Neural cell (in vitro differentiated cells): Measurements from ENCODE around the gene TMEM35B. TPM values are rescaled to one million over a fixed set of nuclear protein-coding genes. Genes with fewer than 3 reads are reported as not detected.

Experiments used
- H2AFZ ChIP-seq: fragments of 200-600, 300-800 bp; sonication (generic), shearing (Covaris generic); 2 replicates; pipeline ENCODE4 v1.6.0; 2014; ENCODE audit warnings: low read depth, mild to moderate bottlenecking, antibody characterized with exemption, low read length, moderate library complexity
- H3F3A ChIP-seq: fragments of 200-600 bp; shearing (Covaris generic); 2 replicates; pipeline ENCODE4 v1.6.1; 2016; ENCODE audit warnings: mild to moderate bottlenecking, moderate library complexity, mixed read lengths, antibody characterized with exemption, low read length; ENCODE audit not compliant: insufficient read depth, poor library complexity, severe bottlenecking
- H3K27ac ChIP-seq: fragments of 200-600, 300-800 bp; sonication (generic), shearing (Covaris generic); 2 replicates; pipeline ENCODE4 v1.5.1; 2014; ENCODE audit warnings: mild to moderate bottlenecking, low read length, moderate library complexity
- H3K27me3 ChIP-seq: fragments of 300-800, 200-600 bp; sonication (generic), shearing (Covaris generic); 2 replicates; pipeline ENCODE4 v1.6.0; 2014; ENCODE audit warnings: mild to moderate bottlenecking, low read depth, low read length, moderate library complexity; ENCODE audit not compliant: insufficient read depth
- H3K36me3 ChIP-seq: fragments of 300-800, 200-600 bp; sonication (generic), shearing (Covaris generic); 2 replicates; pipeline ENCODE4 v1.5.1; 2014; ENCODE audit warnings: mild to moderate bottlenecking, antibody characterized with exemption, low read length, moderate library complexity; ENCODE audit not compliant: insufficient read depth
- H3K4me2 ChIP-seq: fragments of 300-800, 200-600 bp; sonication (generic), shearing (Covaris generic); 2 replicates; pipeline ENCODE4 v1.6.0; 2014; ENCODE audit warnings: mild to moderate bottlenecking, low read length
- H3K4me3 ChIP-seq: fragments of 300-800, 200-600 bp; sonication (generic), shearing (Covaris generic); 2 replicates; pipeline ENCODE4 v1.5.1; 2014; ENCODE audit warnings: mild to moderate bottlenecking, low read length, moderate library complexity
- H3K79me2 ChIP-seq: fragments of 200-600 bp; shearing (Covaris generic); replicated peaks from 2 replicates; pipeline ENCODE4 v1.6.0; 2014; ENCODE audit warnings: mild to moderate bottlenecking, low read length, moderate library complexity; ENCODE audit not compliant: insufficient read depth
- H3K9ac ChIP-seq: fragments of 300-800, 200-600 bp; sonication (generic), shearing (Covaris generic); 2 replicates; pipeline ENCODE4 v1.6.1; 2016; ENCODE audit warnings: mild to moderate bottlenecking, low read length, mixed read lengths
- H3K9me2 ChIP-seq: fragments of 200-600 bp; shearing (Covaris generic); 2 replicates; pipeline ENCODE4 v1.6.1; 2016; ENCODE audit warnings: mild to moderate bottlenecking, low read length, mixed read lengths; ENCODE audit not compliant: insufficient read depth
- H3K9me3 ChIP-seq: fragments of 200-600, 300-800 bp; sonication (generic), shearing (Covaris generic); 2 replicates; pipeline ENCODE4 v1.6.1; 2016; ENCODE audit warnings: mild to moderate bottlenecking, mixed run types, low read length, moderate library complexity, mixed read lengths
- H4K20me1 ChIP-seq: fragments of 200-600 bp; shearing (Covaris generic); 2 replicates; pipeline ENCODE4 v1.6.1; 2016; ENCODE audit warnings: mild to moderate bottlenecking, mixed run types; ENCODE audit not compliant: insufficient read depth
- CTCF ChIP-seq: fragments of 450-650 bp; IDR thresholded peaks from 2 replicates; pipeline ENCODE4 v1.5.1; 2014; ENCODE audit warnings: antibody characterized with exemption, mild to moderate bottlenecking, moderate library complexity; ENCODE audit not compliant: poor library complexity, severe bottlenecking
- EP300 ChIP-seq: fragments of 450-650 bp; conservative IDR thresholded peaks from 2 replicates; pipeline ENCODE4 v1.6.1; 2014; ENCODE audit warnings: antibody characterized with exemption, mild to moderate bottlenecking, moderate library complexity; ENCODE audit not compliant: poor library complexity, severe bottlenecking
- EZH2 ChIP-seq: fragments of 200-600, 300-800 bp; shearing (Covaris generic), sonication (generic); IDR thresholded peaks from 2 replicates; pipeline ENCODE4 v1.6.1; 2014; ENCODE audit warnings: antibody characterized with exemption, low read length, borderline replicate concordance, mild to moderate bottlenecking; ENCODE audit not compliant: insufficient read depth, poor library complexity, severe bottlenecking
- MXI1 ChIP-seq: fragments of 450-650 bp; conservative IDR thresholded peaks from 2 replicates; pipeline ENCODE4 v1.6.1; 2014; ENCODE audit warnings: antibody characterized with exemption, mild to moderate bottlenecking; ENCODE audit not compliant: poor library complexity, severe bottlenecking
- POLR2AphosphoS5 ChIP-seq: IDR thresholded peaks from 2 replicates; pipeline ENCODE4 v1.6.1; 2012
- RAD21 ChIP-seq: fragments of 450-650 bp; conservative IDR thresholded peaks from 2 replicates; pipeline ENCODE4 v1.6.1; 2014; ENCODE audit warnings: antibody characterized with exemption, mild to moderate bottlenecking, moderate library complexity
- REST ChIP-seq: IDR thresholded peaks from 2 replicates; pipeline ENCODE4 v1.6.1; 2012; ENCODE audit warnings: borderline replicate concordance
- SMC3 ChIP-seq: fragments of 450-650 bp; conservative IDR thresholded peaks from 2 replicates; pipeline ENCODE4 v1.6.1; 2014; ENCODE audit warnings: antibody characterized with exemption, mild to moderate bottlenecking, moderate library complexity; ENCODE audit not compliant: poor library complexity
- TAF1 ChIP-seq: IDR thresholded peaks from 2 replicates; pipeline ENCODE4 v1.6.1; 2012; ENCODE audit warnings: low read depth
- polyA plus RNA-seq: library from polyadenylated mRNA; depleted of rRNA; stranded (reverse); fragments of >200 nt; gene quantifications from 2 replicates; pipeline ENCODE4 v1.2.3, GENCODE V29; 2014

The TMEM35B gene
- polyA plus RNA-seq, 1 donor from 2014 or later = 1.3 TPM

- H3K4me2 ChIP-seq = no peak overlapping the region
- H3K9ac ChIP-seq = no peak overlapping the region
- no peak for TF ChIP-seq EP300
- no peak for TF ChIP-seq SMC3
- no peak for TF ChIP-seq MXI1
- no peak for TF ChIP-seq TAF1
- no peak for TF ChIP-seq CTCF
- TF ChIP-seq RAD21 = no peak
- no peaks in the 10 kb centered on the region for H3K79me2 ChIP-seq
- H3K9me3 ChIP-seq = no peaks in the 10 kb centered on the region
- no peaks in the 10 kb centered on the region for H3K9me2 ChIP-seq
- no peaks in the 10 kb centered on the region for H3K27me3 ChIP-seq
- no peak overlapping the region for H3K4me3 ChIP-seq
- H3K36me3 ChIP-seq = no peaks in the 10 kb centered on the region
- no peaks in the 10 kb centered on the region for H3F3A ChIP-seq
- H3K27ac ChIP-seq = no peak overlapping the region
- no peaks in the 10 kb centered on the region for H4K20me1 ChIP-seq
- no peak overlapping the region for H2AFZ ChIP-seq
Observed at GRCh38 chr1:34975338-34975737, 9.8 kb downstream of the TMEM35B start.

- no peaks in the 10 kb centered on the region for H3F3A ChIP-seq
- H3K9ac ChIP-seq = no peak overlapping the region
- no peak overlapping the region for H3K4me3 ChIP-seq
- no peaks in the 10 kb centered on the region for H4K20me1 ChIP-seq
- H3K79me2 ChIP-seq = no peaks in the 10 kb centered on the region
- H3K9me2 ChIP-seq = no peaks in the 10 kb centered on the region
- H3K9me3 ChIP-seq = no peaks in the 10 kb centered on the region
- TF ChIP-seq EP300 = no peak
- no peak for TF ChIP-seq CTCF
- no peak for TF ChIP-seq EZH2
- no peak for TF ChIP-seq SMC3
- no peak for TF ChIP-seq REST
- TF ChIP-seq RAD21 = no peak
- TF ChIP-seq MXI1 = no peak
- TF ChIP-seq POLR2AphosphoS5 = no peak
- TF ChIP-seq TAF1 = no peak
- no peak overlapping the region for H3K4me2 ChIP-seq
- no peak overlapping the region for H2AFZ ChIP-seq
- H3K27me3 ChIP-seq = no peaks in the 10 kb centered on the region
- no peaks in the 10 kb centered on the region for H3K36me3 ChIP-seq
- no peak overlapping the region for H3K27ac ChIP-seq
Observed at GRCh38 chr1:34974626-34975025, 10.5 kb downstream of the TMEM35B start.
